ENCODE data around the gene GRK5.
A peak's percentile ranks its signal among the peaks of the same experiment; 100 is the strongest.

Gene GRK5

DNA sequence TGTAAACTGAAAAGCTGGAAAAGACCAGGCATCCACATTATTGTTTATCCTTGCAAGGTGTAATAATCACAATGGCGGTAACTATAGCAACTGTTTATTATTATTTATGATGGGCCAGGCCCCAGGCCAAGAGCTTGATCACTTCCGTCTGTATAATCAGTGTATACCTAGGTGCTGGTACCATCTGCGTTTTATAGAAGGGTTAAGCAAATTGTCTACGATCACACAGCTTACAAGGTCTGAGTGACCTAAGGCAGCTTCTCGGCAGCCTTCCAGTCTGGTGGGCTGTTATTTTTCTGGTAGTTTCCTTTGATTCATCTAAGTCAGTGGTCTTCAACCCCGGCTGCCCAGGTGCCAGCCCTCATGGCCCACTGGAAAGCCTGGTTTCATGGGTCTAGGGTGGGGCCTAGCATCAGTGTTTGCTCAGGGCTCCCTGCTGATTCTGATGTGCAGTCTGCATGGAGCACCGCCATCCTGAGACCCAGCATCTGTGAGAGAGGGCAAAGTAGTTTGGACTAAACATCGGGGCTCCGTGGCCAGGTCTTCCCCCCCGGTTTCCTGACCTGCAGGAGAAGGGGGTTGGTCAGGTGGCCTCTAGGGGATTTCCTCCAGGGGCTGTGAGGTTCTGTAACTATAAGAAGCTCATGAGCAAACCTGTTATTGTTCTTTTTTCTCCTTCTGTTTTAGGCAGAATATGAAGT is 188.8 kb downstream of the GRK5 start:
- no peak overlapping the region for H2BK120ac ChIP-seq (ENCODE audit: low read depth, low read length)
- peaks cover 5% of the 10 kb centered on the region for H3K4me1 ChIP-seq (ENCODE audit: control insufficient read depth, insufficient read depth, low read depth, low read length)
- H2AK5ac ChIP-seq (ENCODE audit: low read length, severe bottlenecking): no peak overlapping the region
- H2BK12ac ChIP-seq (ENCODE audit: low read length in 2 of 2): peak overlapping the region in 1 of 2 experiments; percentile 60
- no peak overlapping the region for H3K4me2 ChIP-seq (ENCODE audit: low read length, poor library complexity, severe bottlenecking)
- no peak overlapping the region for H3K9ac ChIP-seq (ENCODE audit: low read length)
- H3K27ac ChIP-seq (ENCODE audit: low read length, poor library complexity, severe bottlenecking): no peak overlapping the region
- WGBS: 93% methylated on average over 10 of the region's 10 CpGs
- H3K14ac ChIP-seq (ENCODE audit: low read length in 2 of 2): no peak overlapping the region
- H3K36me3 ChIP-seq (ENCODE audit: control insufficient read depth in 1 of 2, insufficient read depth in 2 of 2, low read depth in 1 of 2, low read length in 2 of 2): peaks cover 15 to 17% of the 10 kb centered on the region in 2 experiments
- H3K4ac ChIP-seq (ENCODE audit: low read depth in 1 of 2, low read length in 2 of 2): no peak overlapping the region
- no peak overlapping the region for H2AFZ ChIP-seq (ENCODE audit: low read depth, low read length)
- H2BK15ac ChIP-seq (ENCODE audit: low read depth, poor library complexity, severe bottlenecking): peak overlapping the region; percentile 33
- no peaks in the 10 kb centered on the region for H3K9me3 ChIP-seq (ENCODE audit: control insufficient read depth, low read length)
- H4K91ac ChIP-seq (ENCODE audit: low read length): no peak overlapping the region
- DNase-seq: no peak
- no peak overlapping the region for H2BK5ac ChIP-seq (ENCODE audit: low read depth, low read length, poor library complexity, severe bottlenecking)
- H3K27me3 ChIP-seq (ENCODE audit: control insufficient read depth in 1 of 2, insufficient read depth in 1 of 2, low read length in 2 of 2): no peaks in the 10 kb centered on the region
- no peaks in the 10 kb centered on the region for H3K79me1 ChIP-seq (replicated peaks; ENCODE audit: low read length, poor library complexity, severe bottlenecking)
- no peak overlapping the region for H4K8ac ChIP-seq (ENCODE audit: low read length)
- H3K18ac ChIP-seq (ENCODE audit: low read depth in 1 of 2, low read length in 2 of 2): no peak overlapping the region
- H3K23ac ChIP-seq (ENCODE audit: low read length in 2 of 2): no peak overlapping the region
- no peak overlapping the region for H3K4me3 ChIP-seq (ENCODE audit: insufficient read depth in 1 of 2, low read depth in 1 of 2, low read length in 2 of 2)

DNA sequence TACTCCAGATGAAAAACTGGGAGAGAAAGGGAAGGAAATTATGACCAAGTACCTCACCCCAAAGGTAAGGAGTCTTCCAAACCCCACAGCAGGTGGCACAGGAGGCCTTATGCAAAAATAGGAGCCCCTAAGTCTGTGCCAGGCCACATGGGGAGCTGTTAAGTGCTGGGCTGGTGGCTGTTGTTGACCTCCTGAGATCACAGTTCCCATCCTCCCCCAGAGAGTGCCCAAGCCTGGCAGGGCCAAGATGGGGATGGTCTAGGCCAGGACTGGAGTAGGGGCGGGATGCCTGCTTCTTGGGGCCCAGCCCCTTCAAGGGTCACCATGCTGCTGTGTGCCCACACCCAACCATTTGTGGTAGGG is 189.3 kb downstream of the GRK5 start:
- Histone ChIP-seq H3K36me3 (ENCODE audit: control insufficient read depth in 1 of 2, insufficient read depth in 2 of 2, low read depth in 1 of 2, low read length in 2 of 2) (peaks cover 13 to 15% of the 10 kb centered on the region in 2 experiments), H2BK5ac (ENCODE audit: low read depth, low read length, poor library complexity, severe bottlenecking) (no peak overlapping the region), H3K18ac (ENCODE audit: low read depth in 1 of 2, low read length in 2 of 2) (no peak overlapping the region), H3K4me1 (ENCODE audit: control insufficient read depth, insufficient read depth, low read depth, low read length) (peaks cover 4% of the 10 kb centered on the region), H4K91ac (ENCODE audit: low read length) (no peak overlapping the region), H3K79me1 (replicated peaks; ENCODE audit: low read length, poor library complexity, severe bottlenecking) (no peaks in the 10 kb centered on the region), H3K27ac (ENCODE audit: low read length, poor library complexity, severe bottlenecking) (no peak overlapping the region), H3K4me2 (ENCODE audit: low read length, poor library complexity, severe bottlenecking) (no peak overlapping the region), H2BK15ac (ENCODE audit: low read depth, poor library complexity, severe bottlenecking) (peak overlapping the region; percentile 29), H3K23ac (ENCODE audit: low read length in 2 of 2) (no peak overlapping the region), H3K4me3 (ENCODE audit: insufficient read depth in 1 of 2, low read depth in 1 of 2, low read length in 2 of 2) (no peak overlapping the region), H2BK120ac (ENCODE audit: low read depth, low read length) (no peak overlapping the region), H2AFZ (ENCODE audit: low read depth, low read length) (no peak overlapping the region), H4K8ac (ENCODE audit: low read length) (peak overlapping the region; percentile 53), H2AK5ac (ENCODE audit: low read length, severe bottlenecking) (no peak overlapping the region), H3K27me3 (ENCODE audit: control insufficient read depth in 1 of 2, insufficient read depth in 1 of 2, low read length in 2 of 2) (no peaks in the 10 kb centered on the region), H3K4ac (ENCODE audit: low read depth in 1 of 2, low read length in 2 of 2) (no peak overlapping the region), H3K14ac (ENCODE audit: low read length in 2 of 2) (no peak overlapping the region), H3K9me3 (ENCODE audit: control insufficient read depth, low read length) (no peaks in the 10 kb centered on the region), H2BK12ac (ENCODE audit: low read length in 2 of 2) (no peak overlapping the region), H3K9ac (ENCODE audit: low read length) (no peak overlapping the region)
- WGBS: 100% methylated on average over 1 of the region's 1 CpG
- DNase-seq: no peak

DNA sequence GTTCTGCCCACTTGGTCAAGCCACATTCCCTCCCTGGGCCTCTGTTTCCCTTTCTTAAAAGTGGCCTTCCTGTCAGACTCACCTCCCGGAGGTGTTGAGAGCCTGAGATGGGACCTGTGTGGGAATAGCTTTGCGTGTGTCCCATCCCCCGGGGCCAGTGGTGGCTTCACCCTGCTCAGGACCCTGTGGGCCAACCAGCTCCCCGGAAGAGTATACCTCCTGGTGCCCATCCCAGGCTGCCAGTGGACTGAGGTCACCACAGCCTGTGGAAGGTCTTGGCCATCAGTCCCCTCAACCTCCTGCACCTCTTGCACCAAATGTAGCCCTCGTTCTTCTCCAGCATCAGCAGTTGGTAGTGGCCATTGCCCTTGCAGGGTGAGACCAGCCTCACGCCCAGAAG is 190.0 kb downstream of the GRK5 start:
- Histone ChIP-seq H2AK5ac (ENCODE audit: low read length, severe bottlenecking) (no peak overlapping the region), H2BK12ac (ENCODE audit: low read length in 2 of 2) (no peak overlapping the region), H2AFZ (ENCODE audit: low read depth, low read length) (no peak overlapping the region), H3K14ac (ENCODE audit: low read length in 2 of 2) (no peak overlapping the region), H4K91ac (ENCODE audit: low read length) (peak overlapping the region; percentile 2), H3K4ac (ENCODE audit: low read depth in 1 of 2, low read length in 2 of 2) (no peak overlapping the region), H2BK5ac (ENCODE audit: low read depth, low read length, poor library complexity, severe bottlenecking) (no peak overlapping the region), H3K9me3 (ENCODE audit: control insufficient read depth, low read length) (no peaks in the 10 kb centered on the region), H3K79me1 (replicated peaks; ENCODE audit: low read length, poor library complexity, severe bottlenecking) (no peaks in the 10 kb centered on the region), H3K23ac (ENCODE audit: low read length in 2 of 2) (no peak overlapping the region), H3K4me3 (ENCODE audit: insufficient read depth in 1 of 2, low read depth in 1 of 2, low read length in 2 of 2) (no peak overlapping the region), H3K27me3 (ENCODE audit: control insufficient read depth in 1 of 2, insufficient read depth in 1 of 2, low read length in 2 of 2) (no peaks in the 10 kb centered on the region), H2BK120ac (ENCODE audit: low read depth, low read length) (no peak overlapping the region), H3K9ac (ENCODE audit: low read length) (no peak overlapping the region), H4K8ac (ENCODE audit: low read length) (no peak overlapping the region), H2BK15ac (ENCODE audit: low read depth, poor library complexity, severe bottlenecking) (peak overlapping the region; percentile 62), H3K36me3 (ENCODE audit: control insufficient read depth in 1 of 2, insufficient read depth in 2 of 2, low read depth in 1 of 2, low read length in 2 of 2) (peaks cover 13 to 15% of the 10 kb centered on the region in 2 experiments), H3K4me1 (ENCODE audit: control insufficient read depth, insufficient read depth, low read depth, low read length) (peaks cover 10% of the 10 kb centered on the region), H3K27ac (ENCODE audit: low read length, poor library complexity, severe bottlenecking) (no peak overlapping the region), H3K4me2 (ENCODE audit: low read length, poor library complexity, severe bottlenecking) (no peak overlapping the region), H3K18ac (ENCODE audit: low read depth in 1 of 2, low read length in 2 of 2) (no peak overlapping the region)
- no peak for DNase-seq
- 98% methylated on average over 6 of the region's 6 CpGs for WGBS

DNA sequence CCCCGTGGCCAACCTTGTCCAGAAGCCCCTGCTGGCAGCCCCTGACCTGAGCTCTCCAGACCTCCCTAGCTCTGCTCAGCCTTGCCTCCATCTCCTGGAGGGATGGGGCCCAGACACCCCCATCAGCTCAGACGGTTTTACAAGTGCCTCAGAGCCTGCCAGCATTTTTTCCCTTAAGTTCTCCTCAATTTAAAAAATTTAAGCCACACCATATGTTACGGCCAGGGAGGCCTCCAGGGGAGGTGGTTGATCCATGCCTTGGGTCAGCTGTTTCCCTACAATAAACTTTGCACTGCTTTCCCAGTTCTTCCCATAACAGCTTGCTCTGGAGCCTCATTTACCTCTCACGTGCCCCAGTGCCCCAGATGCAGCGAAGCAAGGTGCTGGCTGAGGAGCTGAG is 191.6 kb downstream of the GRK5 start:
- 68% methylated on average over 5 of the region's 5 CpGs for WGBS
- peak overlapping the region; percentile 34 to 79 for H3K18ac ChIP-seq (ENCODE audit: low read depth in 1 of 2, low read length in 2 of 2)
- H2BK5ac ChIP-seq (ENCODE audit: low read depth, low read length, poor library complexity, severe bottlenecking): no peak overlapping the region
- H3K9ac ChIP-seq (ENCODE audit: low read length): no peak overlapping the region
- H3K4me2 ChIP-seq (ENCODE audit: low read length, poor library complexity, severe bottlenecking): no peak overlapping the region
- H4K91ac ChIP-seq (ENCODE audit: low read length): peak overlapping the region; percentile 85
- H2BK120ac ChIP-seq (ENCODE audit: low read depth, low read length): peak overlapping the region; percentile 2
- H3K79me1 ChIP-seq (replicated peaks; ENCODE audit: low read length, poor library complexity, severe bottlenecking): no peaks in the 10 kb centered on the region
- no peak overlapping the region for H3K14ac ChIP-seq (ENCODE audit: low read length in 2 of 2)
- H2AFZ ChIP-seq (ENCODE audit: low read depth, low read length): no peak overlapping the region
- H3K36me3 ChIP-seq (ENCODE audit: control insufficient read depth in 1 of 2, insufficient read depth in 2 of 2, low read depth in 1 of 2, low read length in 2 of 2): peaks cover 13 to 15% of the 10 kb centered on the region in 2 experiments
- peak overlapping the region in 1 of 2 experiments; percentile 81 for H2BK12ac ChIP-seq (ENCODE audit: low read length in 2 of 2)
- H2BK15ac ChIP-seq (ENCODE audit: low read depth, poor library complexity, severe bottlenecking): no peak overlapping the region
- peak; percentile 56 for DNase-seq
- H3K27me3 ChIP-seq (ENCODE audit: control insufficient read depth in 1 of 2, insufficient read depth in 1 of 2, low read length in 2 of 2): no peaks in the 10 kb centered on the region
- no peak overlapping the region for H2AK5ac ChIP-seq (ENCODE audit: low read length, severe bottlenecking)
- no peak overlapping the region for H3K23ac ChIP-seq (ENCODE audit: low read length in 2 of 2)
- H4K8ac ChIP-seq (ENCODE audit: low read length): peak overlapping the region; percentile 19
- H3K4me1 ChIP-seq (ENCODE audit: control insufficient read depth, insufficient read depth, low read depth, low read length): peaks cover 10% of the 10 kb centered on the region
- peak overlapping the region in 1 of 2 experiments; percentile 60 for H3K4ac ChIP-seq (ENCODE audit: low read depth in 1 of 2, low read length in 2 of 2)
- H3K9me3 ChIP-seq (ENCODE audit: control insufficient read depth, low read length): no peaks in the 10 kb centered on the region
- H3K27ac ChIP-seq (ENCODE audit: low read length, poor library complexity, severe bottlenecking): no peak overlapping the region
- H3K4me3 ChIP-seq (ENCODE audit: insufficient read depth in 1 of 2, low read depth in 1 of 2, low read length in 2 of 2): no peak overlapping the region

All from mesenchymal stem cell (in vitro differentiated cells and primary cell).